ENCODE results near the gene NUTM2D.
"Not testable (repeated sequence)": the region's sequence is repeated elsewhere in the genome, so short reads cannot be mapped to it uniquely, and the experiment has no call there.

DNA sequence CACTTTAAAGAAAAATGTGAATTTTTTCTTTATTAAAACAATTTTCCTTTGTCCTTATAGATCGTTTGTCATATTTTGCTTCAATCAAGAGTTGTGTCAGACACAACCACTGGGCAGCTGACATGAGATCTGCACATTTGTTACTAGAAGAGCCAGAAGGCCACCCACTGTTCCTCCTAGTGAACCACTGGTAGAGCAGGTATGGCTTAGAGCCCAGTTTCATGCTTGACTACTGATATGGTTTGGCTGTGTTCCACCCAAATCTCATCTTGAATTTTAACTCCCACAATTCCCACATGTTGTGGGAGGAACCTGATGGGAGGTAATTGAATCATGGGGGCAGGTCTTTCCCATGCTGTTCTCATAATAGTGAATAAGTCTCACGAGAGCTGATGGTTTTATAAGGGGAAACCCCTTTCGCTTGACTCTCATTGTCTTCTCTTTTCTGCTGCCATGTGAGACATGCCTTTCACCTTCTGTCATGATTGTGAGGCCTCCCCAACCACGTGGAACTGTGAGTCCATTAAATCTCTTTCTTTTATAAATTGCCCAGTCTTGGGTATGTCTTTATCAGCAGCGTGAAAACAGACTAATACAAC, 28.3 kb downstream of the NUTM2D start:
- not testable (repeated sequence) for TF ChIP-seq CTCF (IDR thresholded peaks at IDR 0.05); ZFX (IDR thresholded peaks at IDR 0.05; ENCODE audit: borderline replicate concordance)

Measured in 22Rv1 (cell line).